Measurements from ENCODE around the gene GRM7. TPM values are rescaled to one million over a fixed set of nuclear protein-coding genes. Genes with fewer than 3 reads are reported as not detected.

The GRM7 gene
- total RNA-seq, 6 donors from 2014 or later, result 0.46 to 8.6 TPM; not detected in 4

DNA sequence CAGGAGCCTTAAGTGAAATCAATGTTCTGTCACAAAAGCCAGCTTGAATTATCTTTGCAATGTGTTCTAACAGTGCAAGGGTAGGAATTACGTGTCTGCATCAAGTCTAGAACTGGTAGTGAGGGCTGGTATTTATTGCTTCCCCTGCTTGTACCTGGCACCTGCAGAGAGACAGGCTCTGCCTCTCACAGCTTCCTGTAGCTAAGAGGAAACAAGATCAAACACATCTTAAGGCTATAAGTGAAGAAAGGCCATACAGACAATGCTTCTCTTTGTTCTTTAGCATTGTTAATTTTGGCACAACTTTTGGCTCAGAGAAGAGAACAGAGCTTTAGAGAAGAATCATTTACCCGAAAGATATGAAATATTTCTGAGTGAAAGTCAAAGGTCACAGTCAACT, 479.9 kb downstream of the GRM7 start:
- no peaks in the 10 kb centered on the region for H3K9me3 ChIP-seq
- 69 to 70% methylated on average over 2 of the region's 2 CpGs for WGBS, 2 donors
- no peak for ATAC-seq (ENCODE audit: low FRiP score in 2 of 2)
- no peak overlapping the region for H3K27ac ChIP-seq
- no peaks in the 10 kb centered on the region for H3K4me1 ChIP-seq
- no peak for TF ChIP-seq POLR2A (IDR thresholded peaks at IDR 0.05)
- no peak for TF ChIP-seq EP300 (IDR thresholded peaks at IDR 0.05)
- TF ChIP-seq, protein P1, sequence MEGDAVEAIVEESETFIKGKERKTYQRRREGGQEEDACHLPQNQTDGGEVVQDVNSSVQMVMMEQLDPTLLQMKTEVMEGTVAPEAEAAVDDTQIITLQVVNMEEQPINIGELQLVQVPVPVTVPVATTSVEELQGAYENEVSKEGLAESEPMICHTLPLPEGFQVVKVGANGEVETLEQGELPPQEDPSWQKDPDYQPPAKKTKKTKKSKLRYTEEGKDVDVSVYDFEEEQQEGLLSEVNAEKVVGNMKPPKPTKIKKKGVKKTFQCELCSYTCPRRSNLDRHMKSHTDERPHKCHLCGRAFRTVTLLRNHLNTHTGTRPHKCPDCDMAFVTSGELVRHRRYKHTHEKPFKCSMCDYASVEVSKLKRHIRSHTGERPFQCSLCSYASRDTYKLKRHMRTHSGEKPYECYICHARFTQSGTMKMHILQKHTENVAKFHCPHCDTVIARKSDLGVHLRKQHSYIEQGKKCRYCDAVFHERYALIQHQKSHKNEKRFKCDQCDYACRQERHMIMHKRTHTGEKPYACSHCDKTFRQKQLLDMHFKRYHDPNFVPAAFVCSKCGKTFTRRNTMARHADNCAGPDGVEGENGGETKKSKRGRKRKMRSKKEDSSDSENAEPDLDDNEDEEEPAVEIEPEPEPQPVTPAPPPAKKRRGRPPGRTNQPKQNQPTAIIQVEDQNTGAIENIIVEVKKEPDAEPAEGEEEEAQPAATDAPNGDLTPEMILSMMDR (IDR thresholded peaks at IDR 0.05), result no peak
- no peak for TF ChIP-seq POLR2AphosphoS5 (IDR thresholded peaks at IDR 0.05)
- no peaks in the 10 kb centered on the region for H3K27me3 ChIP-seq
- DNase-seq, result no peak
- H3K4me3 ChIP-seq, result no peak overlapping the region
- H3K36me3 ChIP-seq, result no peaks in the 10 kb centered on the region

DNA sequence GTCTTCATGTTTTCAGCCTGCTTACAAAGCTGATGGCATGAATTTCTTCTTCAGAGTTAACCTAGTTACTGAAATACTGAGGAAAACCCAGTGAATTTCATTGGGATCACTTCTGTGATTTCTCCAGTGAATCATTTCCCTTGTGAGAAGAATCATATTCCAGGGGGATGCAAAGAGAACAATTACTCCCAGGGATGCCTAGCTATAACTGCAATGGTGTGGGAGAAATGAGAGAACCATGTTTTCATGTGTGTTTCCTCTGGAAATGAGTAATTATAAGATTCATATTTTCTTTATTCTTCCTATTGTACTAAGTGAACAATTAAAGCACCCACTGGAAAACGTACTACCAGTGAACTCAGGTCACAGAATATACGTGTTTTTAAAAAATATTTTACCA, 485.4 kb downstream of the GRM7 start:
- no peak for TF ChIP-seq POLR2A (IDR thresholded peaks at IDR 0.05)
- TF ChIP-seq EP300 (IDR thresholded peaks at IDR 0.05), result no peak
- no peak for TF ChIP-seq POLR2AphosphoS5 (IDR thresholded peaks at IDR 0.05)
- TF ChIP-seq, protein P1 (IDR thresholded peaks at IDR 0.05), result no peak
- no peak for ATAC-seq (ENCODE audit: low FRiP score in 2 of 2)
- no peaks in the 10 kb centered on the region for H3K4me1 ChIP-seq
- no peak for DNase-seq
- no peaks in the 10 kb centered on the region for H3K36me3 ChIP-seq
- H3K27ac ChIP-seq, result no peak overlapping the region
- WGBS, 2 donors, result 82 to 93% methylated on average over 2 of the region's 2 CpGs
- H3K4me3 ChIP-seq, result no peak overlapping the region
- no peaks in the 10 kb centered on the region for H3K27me3 ChIP-seq
- H3K9me3 ChIP-seq, result no peaks in the 10 kb centered on the region

DNA sequence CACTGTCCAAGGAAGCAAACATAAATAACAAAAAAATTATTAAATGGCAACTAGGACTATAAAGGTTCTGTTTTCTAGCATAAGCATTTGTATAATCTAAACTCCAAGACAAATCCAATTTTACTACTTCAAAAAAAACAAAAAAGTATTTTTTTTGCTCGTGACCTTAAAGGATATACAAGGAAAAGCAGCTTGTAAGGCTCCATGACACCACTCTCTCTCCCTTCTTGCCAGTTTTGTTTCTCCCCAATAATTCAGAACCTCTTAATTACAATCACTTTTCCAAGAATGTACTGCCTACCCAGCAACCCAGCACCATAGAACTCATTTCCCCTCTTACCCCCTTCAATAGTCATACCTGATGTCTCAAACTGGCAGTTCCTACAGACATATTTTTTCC, 496.2 kb downstream of the GRM7 start:
- TF ChIP-seq EP300 (IDR thresholded peaks at IDR 0.05) (no peak), POLR2A (IDR thresholded peaks at IDR 0.05) (no peak), POLR2AphosphoS5 (IDR thresholded peaks at IDR 0.05) (no peak)
- TF ChIP-seq, protein P1 (IDR thresholded peaks at IDR 0.05), result no peak
- no peak for ATAC-seq (ENCODE audit: low FRiP score in 2 of 2)
- H3K4me1 ChIP-seq, result no peaks in the 10 kb centered on the region
- H3K9me3 ChIP-seq, result no peaks in the 10 kb centered on the region
- H3K4me3 ChIP-seq, result no peak overlapping the region
- 75 to 83% methylated on average over 1 of the region's 1 CpG for WGBS, 2 donors
- H3K27me3 ChIP-seq, result no peaks in the 10 kb centered on the region
- no peak overlapping the region for H3K27ac ChIP-seq
- no peak for DNase-seq
- no peaks in the 10 kb centered on the region for H3K36me3 ChIP-seq

DNA sequence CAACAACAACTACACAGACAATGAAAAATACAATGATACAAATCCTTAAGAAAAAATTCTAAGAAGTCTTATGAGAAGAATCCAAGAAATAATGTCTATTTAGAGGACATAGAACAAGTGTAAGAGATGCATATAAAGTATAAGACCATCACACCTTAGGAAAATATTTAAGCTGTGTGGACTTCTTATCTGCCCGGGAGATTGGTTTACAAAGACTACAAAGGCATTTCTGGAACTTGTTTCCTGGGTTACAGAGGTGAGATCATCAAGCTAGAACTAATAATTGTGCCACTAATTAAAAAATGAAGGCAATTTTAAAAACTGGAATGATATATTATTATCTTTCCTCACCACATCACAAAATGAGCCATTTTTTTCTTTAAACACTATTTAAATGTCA, 507.1 kb downstream of the GRM7 start:
- TF ChIP-seq, protein P1 (IDR thresholded peaks at IDR 0.05), result no peak
- TF ChIP-seq EP300 (IDR thresholded peaks at IDR 0.05) (no peak), POLR2A (IDR thresholded peaks at IDR 0.05) (no peak), POLR2AphosphoS5 (IDR thresholded peaks at IDR 0.05) (no peak)

DNA sequence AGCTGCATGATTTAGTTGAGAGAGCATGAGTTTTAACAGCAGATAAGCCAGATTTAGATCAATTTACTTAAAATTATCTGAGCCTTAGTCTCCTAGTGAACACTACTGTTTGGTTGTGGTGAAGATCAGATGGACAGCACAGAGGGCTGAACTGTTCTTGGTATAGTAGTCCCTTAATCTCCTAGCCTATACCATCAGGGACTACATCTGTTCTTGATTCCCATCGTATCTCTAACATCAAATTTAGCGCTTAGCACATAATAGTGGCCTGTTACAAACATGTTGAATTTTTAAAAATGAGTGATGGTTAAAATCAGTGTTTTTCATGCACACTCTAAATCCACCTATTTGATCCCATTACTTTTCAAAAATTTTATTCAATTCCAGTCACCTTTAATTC, 507.7 kb downstream of the GRM7 start:
- Histone ChIP-seq H3K4me3 (no peak overlapping the region), H3K27me3 (no peaks in the 10 kb centered on the region), H3K27ac (no peak overlapping the region), H3K4me1 (no peaks in the 10 kb centered on the region), H3K36me3 (no peaks in the 10 kb centered on the region), H3K9me3 (no peaks in the 10 kb centered on the region)
- DNase-seq (no peak), ATAC-seq (ENCODE audit: low FRiP score in 2 of 2) (no peak)
- 94 to 95% methylated on average over 2 of the region's 2 CpGs for WGBS, 2 donors
- TF ChIP-seq POLR2AphosphoS5 (IDR thresholded peaks at IDR 0.05), result no peak
- TF ChIP-seq EP300 (IDR thresholded peaks at IDR 0.05), result no peak
- TF ChIP-seq, protein P1 (IDR thresholded peaks at IDR 0.05), result no peak
- no peak for TF ChIP-seq POLR2A (IDR thresholded peaks at IDR 0.05)

More for the DNA sequence above, 507.1 kb downstream of the GRM7 start:
- Histone ChIP-seq H3K27me3 (no peaks in the 10 kb centered on the region), H3K36me3 (no peaks in the 10 kb centered on the region), H3K9me3 (no peaks in the 10 kb centered on the region), H3K27ac (no peak overlapping the region), H3K4me1 (no peaks in the 10 kb centered on the region), H3K4me3 (no peak overlapping the region)
- ATAC-seq (ENCODE audit: low FRiP score in 2 of 2) (no peak), DNase-seq (no peak)
- 56 to 68% methylated on average over 1 of the region's 1 CpG for WGBS, 2 donors
